HEK293T (cell line): ENCODE data around the gene TDRD1.

Source experiments
- BHLHE40 ChIP-seq: fragments of 450-650 bp; IDR thresholded peaks from 2 replicates; pipeline ENCODE4 v1.6.1; 2016; ENCODE audit warnings: mild to moderate bottlenecking, moderate library complexity, borderline replicate concordance
- FOXK2 ChIP-seq: fragments of 450-650 bp; IDR thresholded peaks from 2 replicates; pipeline ENCODE4 v1.6.1; 2016; ENCODE audit warnings: mild to moderate bottlenecking
- LEF1 ChIP-seq: fragments of 450-650 bp; IDR thresholded peaks from 2 replicates; pipeline ENCODE4 v1.6.1; 2017; ENCODE audit warnings: mild to moderate bottlenecking, borderline replicate concordance
- TF ChIP-seq, protein P1 (sequence below): fragments of 450-650 bp; IDR thresholded peaks from 2 replicates; pipeline ENCODE4 v1.6.1; 2016

DNA sequence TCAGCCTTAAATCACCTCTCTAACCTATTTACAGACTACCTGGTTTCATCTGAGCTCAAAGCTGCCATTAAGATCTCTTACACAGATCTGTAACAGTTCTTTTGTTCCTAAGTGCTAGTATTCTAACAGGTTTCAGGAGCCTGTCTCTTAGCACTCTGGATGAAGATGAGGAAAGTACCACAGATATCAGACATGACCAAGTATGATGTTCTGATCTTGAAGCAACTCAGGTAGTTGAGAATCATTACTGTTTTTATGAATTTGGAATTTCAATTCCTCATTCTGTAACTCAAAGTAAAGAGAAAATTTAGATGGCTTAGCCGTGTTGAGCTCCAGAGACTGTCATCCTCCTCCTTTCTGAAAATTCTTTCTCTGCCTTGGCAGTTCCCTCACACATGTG, 36.0 kb upstream of the TDRD1 start:
- TF ChIP-seq LEF1 (no peak), BHLHE40 (no peak), FOXK2 (no peak)
- TF ChIP-seq, protein P1, sequence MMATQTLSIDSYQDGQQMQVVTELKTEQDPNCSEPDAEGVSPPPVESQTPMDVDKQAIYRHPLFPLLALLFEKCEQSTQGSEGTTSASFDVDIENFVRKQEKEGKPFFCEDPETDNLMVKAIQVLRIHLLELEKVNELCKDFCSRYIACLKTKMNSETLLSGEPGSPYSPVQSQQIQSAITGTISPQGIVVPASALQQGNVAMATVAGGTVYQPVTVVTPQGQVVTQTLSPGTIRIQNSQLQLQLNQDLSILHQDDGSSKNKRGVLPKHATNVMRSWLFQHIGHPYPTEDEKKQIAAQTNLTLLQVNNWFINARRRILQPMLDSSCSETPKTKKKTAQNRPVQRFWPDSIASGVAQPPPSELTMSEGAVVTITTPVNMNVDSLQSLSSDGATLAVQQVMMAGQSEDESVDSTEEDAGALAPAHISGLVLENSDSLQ, result no peak
